ENCODE results near the gene SLC26A11. TPM values are rescaled to one million over a fixed set of nuclear protein-coding genes. Genes with fewer than 3 reads are reported as not detected.

The SLC26A11 gene
- total RNA-seq, 1 donor from 2014 or later, result 16.1 TPM

GRCh38 chr17:80180192-80180591 lies 40.0 kb upstream of the SLC26A11 start:
- no peak overlapping the region for H3K27ac ChIP-seq (ENCODE audit: low read depth, low read length)
- TF ChIP-seq EZH2 (IDR thresholded peaks at IDR 0.05; ENCODE audit: insufficient read depth, low read length) (no peak), CTCF (IDR thresholded peaks at IDR 0.05; ENCODE audit: insufficient read depth, low read depth, low read length) (no peak)
- H3K4me1 ChIP-seq (ENCODE audit: insufficient read depth, low read length), result no peaks in the 10 kb centered on the region
- no peak overlapping the region for H3K4me2 ChIP-seq (ENCODE audit: low read length)
- no peak for DNase-seq (ENCODE audit: low read depth)
- no peak overlapping the region for H3K4me3 ChIP-seq (ENCODE audit: insufficient read depth, low read depth, low read length)
- no peaks in the 10 kb centered on the region for H3K36me3 ChIP-seq (ENCODE audit: insufficient read depth, low read length)
- H3K4me3 Mint-ChIP-seq (ENCODE audit: unreplicated experiment), result no peak overlapping the region
- H3K9me3 ChIP-seq (ENCODE audit: insufficient read depth, low read depth, low read length), result no peaks in the 10 kb centered on the region
- H3K27me3 Mint-ChIP-seq (ENCODE audit: low read depth, unreplicated experiment), result peaks cover 29% of the 10 kb centered on the region
- no peaks in the 10 kb centered on the region for H3K36me3 Mint-ChIP-seq (ENCODE audit: low read depth, unreplicated experiment)
- H3K9ac ChIP-seq (ENCODE audit: low read length), result no peak overlapping the region
- no peaks in the 10 kb centered on the region for H3K4me1 Mint-ChIP-seq (ENCODE audit: low read depth, unreplicated experiment)
- H2AFZ ChIP-seq (ENCODE audit: low read depth, low read length), result no peak overlapping the region
- H3K27me3 ChIP-seq (ENCODE audit: insufficient read depth, low read length), result peaks cover 12% of the 10 kb centered on the region
- no peak overlapping the region for H3K27ac Mint-ChIP-seq (ENCODE audit: unreplicated experiment)
- H3K9me3 Mint-ChIP-seq (ENCODE audit: unreplicated experiment), result no peaks in the 10 kb centered on the region
- H3K79me2 ChIP-seq (ENCODE audit: insufficient read depth, low read length), result no peaks in the 10 kb centered on the region
- no peak for FAIRE-seq
- H4K20me1 ChIP-seq (ENCODE audit: insufficient read depth, low read length), result no peaks in the 10 kb centered on the region

GRCh38 chr17:80181431-80181830 lies 38.8 kb upstream of the SLC26A11 start:
- Histone ChIP-seq H3K79me2 (ENCODE audit: insufficient read depth, low read length) (no peaks in the 10 kb centered on the region), H4K20me1 (ENCODE audit: insufficient read depth, low read length) (no peaks in the 10 kb centered on the region), H3K36me3 (ENCODE audit: insufficient read depth, low read length) (no peaks in the 10 kb centered on the region), H3K4me2 (ENCODE audit: low read length) (no peak overlapping the region), H2AFZ (ENCODE audit: low read depth, low read length) (no peak overlapping the region), H3K27me3 (ENCODE audit: insufficient read depth, low read length) (peaks cover 12% of the 10 kb centered on the region), H3K4me3 (ENCODE audit: insufficient read depth, low read depth, low read length) (no peak overlapping the region), H3K9me3 (ENCODE audit: insufficient read depth, low read depth, low read length) (no peaks in the 10 kb centered on the region), H3K9ac (ENCODE audit: low read length) (no peak overlapping the region), H3K27ac (ENCODE audit: low read depth, low read length) (no peak overlapping the region), H3K4me1 (ENCODE audit: insufficient read depth, low read length) (no peaks in the 10 kb centered on the region)
- DNase-seq (ENCODE audit: low read depth) (no peak), FAIRE-seq (no peak)
- no peaks in the 10 kb centered on the region for H3K36me3 Mint-ChIP-seq (ENCODE audit: low read depth, unreplicated experiment)
- TF ChIP-seq CTCF (IDR thresholded peaks at IDR 0.05; ENCODE audit: insufficient read depth, low read depth, low read length), result no peak
- no peak for TF ChIP-seq EZH2 (IDR thresholded peaks at IDR 0.05; ENCODE audit: insufficient read depth, low read length)
- H3K9me3 Mint-ChIP-seq (ENCODE audit: unreplicated experiment), result no peaks in the 10 kb centered on the region
- peaks cover 27% of the 10 kb centered on the region for H3K27me3 Mint-ChIP-seq (ENCODE audit: low read depth, unreplicated experiment)
- no peaks in the 10 kb centered on the region for H3K4me1 Mint-ChIP-seq (ENCODE audit: low read depth, unreplicated experiment)
- H3K27ac Mint-ChIP-seq (ENCODE audit: unreplicated experiment), result no peak overlapping the region
- H3K4me3 Mint-ChIP-seq (ENCODE audit: unreplicated experiment), result no peak overlapping the region

GRCh38 chr17:80182118-80182844 lies 37.9 kb upstream of the SLC26A11 start:
- H3K36me3 Mint-ChIP-seq (ENCODE audit: low read depth, unreplicated experiment), result no peaks in the 10 kb centered on the region
- Histone ChIP-seq H3K9ac (ENCODE audit: low read length) (no peak overlapping the region), H3K36me3 (ENCODE audit: insufficient read depth, low read length) (no peaks in the 10 kb centered on the region), H3K27me3 (ENCODE audit: insufficient read depth, low read length) (peaks cover 12% of the 10 kb centered on the region), H2AFZ (ENCODE audit: low read depth, low read length) (no peak overlapping the region), H3K4me2 (ENCODE audit: low read length) (no peak overlapping the region), H3K27ac (ENCODE audit: low read depth, low read length) (no peak overlapping the region), H3K4me3 (ENCODE audit: insufficient read depth, low read depth, low read length) (no peak overlapping the region), H4K20me1 (ENCODE audit: insufficient read depth, low read length) (no peaks in the 10 kb centered on the region), H3K79me2 (ENCODE audit: insufficient read depth, low read length) (no peaks in the 10 kb centered on the region), H3K4me1 (ENCODE audit: insufficient read depth, low read length) (no peaks in the 10 kb centered on the region), H3K9me3 (ENCODE audit: insufficient read depth, low read depth, low read length) (no peaks in the 10 kb centered on the region)
- no peak for DNase-seq (ENCODE audit: low read depth)
- H3K4me3 Mint-ChIP-seq (ENCODE audit: unreplicated experiment), result no peak overlapping the region
- TF ChIP-seq CTCF (IDR thresholded peaks at IDR 0.05; ENCODE audit: insufficient read depth, low read depth, low read length), result no peak
- TF ChIP-seq EZH2 (IDR thresholded peaks at IDR 0.05; ENCODE audit: insufficient read depth, low read length), result no peak
- peaks cover 27% of the 10 kb centered on the region for H3K27me3 Mint-ChIP-seq (ENCODE audit: low read depth, unreplicated experiment)
- no peak overlapping the region for H3K27ac Mint-ChIP-seq (ENCODE audit: unreplicated experiment)
- H3K9me3 Mint-ChIP-seq (ENCODE audit: unreplicated experiment), result no peaks in the 10 kb centered on the region
- H3K4me1 Mint-ChIP-seq (ENCODE audit: low read depth, unreplicated experiment), result peaks cover 4% of the 10 kb centered on the region
- FAIRE-seq, result no peak
